HG03442 (cell line): Measurements from ENCODE around the gene TRIM65.

Source experiments
- ATAC-seq: cut with Tn5 transposase; IDR thresholded peaks from one replicate; pipeline ENCODE4 v1.9.1; 2021; ENCODE audit warnings: mild to moderate bottlenecking, moderate library complexity; ENCODE audit not compliant: unreplicated experiment

TRIM65 gene

GRCh38 chr17:75917917-75918445 is 21.2 kb upstream of the TRIM65 start:
- ATAC-seq: no peak

- ATAC-seq: no peak
These were observed 20.6 kb upstream of the TRIM65 start for GRCh38 chr17:75917141-75917916.

- ATAC-seq: no peak
These were observed 18.5 kb upstream of the TRIM65 start for GRCh38 chr17:75915268-75915667.

- ATAC-seq: no peak
These were observed 18.0 kb upstream of the TRIM65 start for GRCh38 chr17:75914643-75915267.

GRCh38 chr17:75913537-75914210 is 16.9 kb upstream of the TRIM65 start:
- ATAC-seq: no peak

GRCh38 chr17:75910699-75911098 is 13.9 kb upstream of the TRIM65 start:
- no peak for ATAC-seq

GRCh38 chr17:75909812-75910274 is 13.1 kb upstream of the TRIM65 start:
- no peak for ATAC-seq

GRCh38 chr17:75909051-75909811 is 12.5 kb upstream of the TRIM65 start:
- ATAC-seq: no peak

GRCh38 chr17:75908201-75908600 is 11.4 kb upstream of the TRIM65 start:
- ATAC-seq: no peak

GRCh38 chr17:75906143-75906884 is 9.6 kb upstream of the TRIM65 start:
- no peak for ATAC-seq

GRCh38 chr17:75904749-75905521 is 8.2 kb upstream of the TRIM65 start, which contains the start of gene MRPL38:
TSS of gene MRPL38 (minus strand) at chr17:75904884. CDS start at chr17:75904875, 9 bp downstream.
- ATAC-seq: peak; percentile 92

GRCh38 chr17:75902406-75902805 is 5.7 kb upstream of the TRIM65 start:
- no peak for ATAC-seq

GRCh38 chr17:75901727-75902126 is 5.0 kb upstream of the TRIM65 start:
- no peak for ATAC-seq

GRCh38 chr17:75900691-75901533 is 4.2 kb upstream of the TRIM65 start:
- no peak for ATAC-seq

- no peak for ATAC-seq
These were observed 3.2 kb upstream of the TRIM65 start for GRCh38 chr17:75899767-75900468.

- no peak for ATAC-seq
These were observed 2.6 kb upstream of the TRIM65 start for GRCh38 chr17:75899353-75899752.

GRCh38 chr17:75898791-75899190 is 2.0 kb upstream of the TRIM65 start:
- no peak for ATAC-seq

- ATAC-seq: no peak
These were observed 1.3 kb upstream of the TRIM65 start for GRCh38 chr17:75898065-75898464.
